Measurements from ENCODE around the gene ANKS3. TPM values are rescaled to one million over a fixed set of nuclear protein-coding genes. Genes with fewer than 3 reads are reported as not detected.
A peak's percentile ranks its signal among the peaks of the same experiment; 100 is the strongest.

Gene ANKS3
- total and polyA plus RNA-seq, 2 donors from 2014 or later = 20.7 to 27.6 TPM

DNA sequence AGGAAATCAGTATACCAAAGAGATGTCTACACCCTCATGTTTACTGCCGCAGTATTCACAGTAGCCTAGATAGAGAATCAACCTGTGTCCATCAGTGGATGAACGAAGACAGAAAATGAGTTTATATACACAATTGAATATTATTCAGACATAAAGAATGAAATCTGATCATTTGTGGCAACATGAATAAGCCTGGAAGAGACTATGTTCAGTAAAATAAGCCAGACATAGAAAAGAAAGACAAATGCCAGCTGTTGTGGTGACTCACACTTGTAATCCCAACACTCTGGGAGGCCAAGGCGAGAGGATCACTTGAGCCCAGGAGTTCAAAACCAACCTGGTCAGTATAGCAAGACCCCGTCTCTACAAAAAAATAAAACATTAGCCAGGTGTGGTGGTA, 24.6 kb downstream of the ANKS3 start:
- Histone ChIP-seq H3K27me3 (ENCODE audit: control insufficient read depth, insufficient read depth, low read length) (no peaks in the 10 kb centered on the region), H3K9ac (ENCODE audit: low read length in 3 of 3) (no peak overlapping the region), H3K4me1 (ENCODE audit: control insufficient read depth in 2 of 3, insufficient read depth in 2 of 3, low read depth in 1 of 3, low read length in 3 of 3) (peaks cover 0 to 11% (median 8%) of the 10 kb centered on the region in 3 donors), H3K27ac (ENCODE audit: low read depth in 2 of 2, low read length in 2 of 2) (no peak overlapping the region), H3K9me3 (ENCODE audit: control insufficient read depth in 2 of 3, insufficient read depth in 1 of 3, low read length in 3 of 3) (no peaks in the 10 kb centered on the region), H3K4me3 (ENCODE audit: low read length in 3 of 3) (no peak overlapping the region), H3K36me3 (ENCODE audit: control insufficient read depth in 2 of 3, insufficient read depth in 3 of 3, low read length in 3 of 3) (peaks cover 4 to 11% (median 5%) of the 10 kb centered on the region in 3 donors)
- DNase-seq (no peak), FAIRE-seq (no peak)
- TF ChIP-seq, protein P1, sequence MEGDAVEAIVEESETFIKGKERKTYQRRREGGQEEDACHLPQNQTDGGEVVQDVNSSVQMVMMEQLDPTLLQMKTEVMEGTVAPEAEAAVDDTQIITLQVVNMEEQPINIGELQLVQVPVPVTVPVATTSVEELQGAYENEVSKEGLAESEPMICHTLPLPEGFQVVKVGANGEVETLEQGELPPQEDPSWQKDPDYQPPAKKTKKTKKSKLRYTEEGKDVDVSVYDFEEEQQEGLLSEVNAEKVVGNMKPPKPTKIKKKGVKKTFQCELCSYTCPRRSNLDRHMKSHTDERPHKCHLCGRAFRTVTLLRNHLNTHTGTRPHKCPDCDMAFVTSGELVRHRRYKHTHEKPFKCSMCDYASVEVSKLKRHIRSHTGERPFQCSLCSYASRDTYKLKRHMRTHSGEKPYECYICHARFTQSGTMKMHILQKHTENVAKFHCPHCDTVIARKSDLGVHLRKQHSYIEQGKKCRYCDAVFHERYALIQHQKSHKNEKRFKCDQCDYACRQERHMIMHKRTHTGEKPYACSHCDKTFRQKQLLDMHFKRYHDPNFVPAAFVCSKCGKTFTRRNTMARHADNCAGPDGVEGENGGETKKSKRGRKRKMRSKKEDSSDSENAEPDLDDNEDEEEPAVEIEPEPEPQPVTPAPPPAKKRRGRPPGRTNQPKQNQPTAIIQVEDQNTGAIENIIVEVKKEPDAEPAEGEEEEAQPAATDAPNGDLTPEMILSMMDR (IDR thresholded peaks at IDR 0.05; ENCODE audit: borderline replicate concordance, extremely low read depth, insufficient read depth) = no peak
- intact Hi-C loops (cut with DNase I) = no loop called here

DNA sequence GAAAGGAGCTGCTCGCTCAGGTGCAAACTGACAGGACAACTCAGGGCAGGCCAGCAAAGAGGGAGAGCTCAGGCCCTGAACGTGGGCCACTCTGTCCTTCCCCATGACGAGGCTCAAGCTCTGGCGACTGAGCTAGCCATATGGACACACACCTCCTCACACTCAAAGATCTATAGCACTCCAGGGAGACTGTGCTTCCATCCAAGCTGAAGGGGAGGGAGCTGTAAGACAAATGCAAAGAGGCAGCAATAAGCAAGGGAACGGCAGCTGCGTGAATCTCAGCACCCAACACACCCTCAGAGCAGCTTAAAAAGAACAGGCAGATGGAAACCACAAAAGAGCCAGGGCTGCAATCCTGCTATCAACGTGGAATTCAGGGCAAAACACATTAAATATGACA, 27.2 kb downstream of the ANKS3 start:
- no peak overlapping the region for H3K4me3 ChIP-seq (ENCODE audit: low read length in 3 of 3)
- TF ChIP-seq, protein P1 (IDR thresholded peaks at IDR 0.05; ENCODE audit: borderline replicate concordance, extremely low read depth, insufficient read depth) = no peak
- H3K4me1 ChIP-seq (ENCODE audit: control insufficient read depth in 2 of 3, insufficient read depth in 2 of 3, low read depth in 1 of 3, low read length in 3 of 3) = peaks cover 0 to 32% (median 23%) of the 10 kb centered on the region in 3 donors
- FAIRE-seq (no peak), DNase-seq (peak in 1 of 5 donors; percentile 43)
- H3K27me3 ChIP-seq (ENCODE audit: control insufficient read depth, insufficient read depth, low read length) = no peaks in the 10 kb centered on the region
- intact Hi-C loops (cut with DNase I) = no loop called here
- H3K36me3 ChIP-seq (ENCODE audit: control insufficient read depth in 2 of 3, insufficient read depth in 3 of 3, low read length in 3 of 3) = peaks cover 0 to 4% (median 0%) of the 10 kb centered on the region in 3 donors
- no peak overlapping the region for H3K9ac ChIP-seq (ENCODE audit: low read length in 3 of 3)
- H3K9me3 ChIP-seq (ENCODE audit: control insufficient read depth in 2 of 3, insufficient read depth in 1 of 3, low read length in 3 of 3) = no peaks in the 10 kb centered on the region
- no peak overlapping the region for H3K27ac ChIP-seq (ENCODE audit: low read depth in 2 of 2, low read length in 2 of 2)

DNA sequence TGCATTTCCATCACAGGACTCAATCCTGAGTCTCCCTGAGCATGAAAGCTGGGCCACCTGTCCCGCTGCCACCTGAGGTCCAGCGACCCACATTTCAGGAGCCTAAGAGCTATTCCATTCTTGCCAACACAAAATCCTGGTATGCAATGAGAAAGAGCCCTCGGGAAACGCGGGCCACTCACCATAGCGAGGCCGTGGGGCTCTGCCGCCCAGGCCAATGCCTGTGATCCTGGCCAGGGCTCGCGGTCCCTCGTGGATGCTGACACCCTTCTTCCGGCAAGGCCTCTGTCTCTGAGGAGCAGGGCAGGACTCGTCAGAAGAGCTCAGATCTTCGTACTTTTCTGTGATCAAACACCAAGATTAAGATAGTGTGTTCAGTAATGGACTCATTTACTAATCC, 29.2 kb downstream of the ANKS3 start:
- DNase-seq (peak in 1 of 5 donors; percentile 51), FAIRE-seq (no peak)
- H3K9ac ChIP-seq (ENCODE audit: low read length in 3 of 3) = no peak overlapping the region
- no peaks in the 10 kb centered on the region for H3K27me3 ChIP-seq (ENCODE audit: control insufficient read depth, insufficient read depth, low read length)
- peak overlapping the region in 1 of 2 donors; percentile 39 for H3K27ac ChIP-seq (ENCODE audit: low read depth in 2 of 2, low read length in 2 of 2)
- intact Hi-C loops (cut with DNase I) = no loop called here
- H3K36me3 ChIP-seq (ENCODE audit: control insufficient read depth in 2 of 3, insufficient read depth in 3 of 3, low read length in 3 of 3) = peaks cover 5 to 12% (median 5%) of the 10 kb centered on the region in 3 donors
- peaks cover 0 to 35% (median 25%) of the 10 kb centered on the region in 3 donors for H3K4me1 ChIP-seq (ENCODE audit: control insufficient read depth in 2 of 3, insufficient read depth in 2 of 3, low read depth in 1 of 3, low read length in 3 of 3)
- TF ChIP-seq, protein P1 (IDR thresholded peaks at IDR 0.05; ENCODE audit: borderline replicate concordance, extremely low read depth, insufficient read depth) = no peak
- H3K4me3 ChIP-seq (ENCODE audit: low read length in 3 of 3) = no peak overlapping the region
- H3K9me3 ChIP-seq (ENCODE audit: control insufficient read depth in 2 of 3, insufficient read depth in 1 of 3, low read length in 3 of 3) = no peaks in the 10 kb centered on the region

DNA sequence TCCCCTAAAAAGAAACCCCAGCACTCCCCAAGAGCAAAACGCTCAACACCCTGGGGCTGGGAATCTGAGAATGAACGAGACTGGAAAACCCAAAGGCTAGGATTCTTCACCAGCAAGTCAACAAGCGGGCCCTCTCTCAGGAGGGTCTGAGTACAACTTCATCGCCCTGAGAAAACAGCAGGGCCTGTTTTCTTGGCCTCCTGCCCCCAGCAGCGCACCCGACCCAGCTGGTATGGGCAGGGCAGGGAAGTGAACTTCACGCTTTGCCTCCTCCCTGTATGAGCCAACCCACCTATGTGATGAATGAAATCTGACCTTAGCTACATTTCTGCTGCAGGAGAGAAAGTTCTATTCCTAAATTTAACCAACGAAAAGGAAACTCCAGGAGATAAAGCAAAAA, 29.6 kb downstream of the ANKS3 start:
- Histone ChIP-seq H3K9ac (ENCODE audit: low read length in 3 of 3) (peak overlapping the region in 1 of 3 donors; percentile 26), H3K4me3 (ENCODE audit: low read length in 3 of 3) (no peak overlapping the region), H3K27ac (ENCODE audit: low read depth in 2 of 2, low read length in 2 of 2) (peak overlapping the region; percentile 73 to 82), H3K27me3 (ENCODE audit: control insufficient read depth, insufficient read depth, low read length) (no peaks in the 10 kb centered on the region), H3K9me3 (ENCODE audit: control insufficient read depth in 2 of 3, insufficient read depth in 1 of 3, low read length in 3 of 3) (no peaks in the 10 kb centered on the region), H3K36me3 (ENCODE audit: control insufficient read depth in 2 of 3, insufficient read depth in 3 of 3, low read length in 3 of 3) (peaks cover 5 to 15% (median 6%) of the 10 kb centered on the region in 3 donors), H3K4me1 (ENCODE audit: control insufficient read depth in 2 of 3, insufficient read depth in 2 of 3, low read depth in 1 of 3, low read length in 3 of 3) (peaks cover 0 to 35% (median 25%) of the 10 kb centered on the region in 3 donors)
- TF ChIP-seq, protein P1 (IDR thresholded peaks at IDR 0.05; ENCODE audit: borderline replicate concordance, extremely low read depth, insufficient read depth) = no peak
- intact Hi-C loops (cut with DNase I) = no loop called here
- DNase-seq = peak in 1 of 5 donors; percentile 47
- no peak for FAIRE-seq
